ENCODE measurements around the gene FAM124B.

GRCh38 chr2:224381521-224382279 is 20.2 kb downstream of the FAM124B start:
- TF ChIP-seq POLR2AphosphoS5 (IDR thresholded peaks at IDR 0.05; ENCODE audit: low read depth, low read length): no peak
- no peak for TF ChIP-seq POLR2A (IDR thresholded peaks at IDR 0.05; ENCODE audit: low read depth, low read length)
- no peak for TF ChIP-seq TAF1 (IDR thresholded peaks at IDR 0.05; ENCODE audit: low read depth, low read length)

Measured in GM12891 (cell line).